ENCODE results near the gene PLEKHB1. TPM values are rescaled to one million over a fixed set of nuclear protein-coding genes. Genes with fewer than 3 reads are reported as not detected.
A peak's percentile ranks its signal among the peaks of the same experiment; 100 is the strongest.

Gene PLEKHB1
- total RNA-seq, 1 experiment from 2014 or later: 22.9 TPM

GRCh38 chr11:73636249-73636648 is 10.1 kb upstream of the PLEKHB1 start:
- Histone ChIP-seq H3K9me3 (ENCODE audit: control insufficient read depth in 1 of 2, insufficient read depth in 1 of 2, low read depth in 1 of 2, low read length in 2 of 2) (no peaks in the 10 kb centered on the region), H3K79me2 (ENCODE audit: insufficient read depth, low read length) (no peaks in the 10 kb centered on the region), H3K4me1 (ENCODE audit: control insufficient read depth in 1 of 2, insufficient read depth in 2 of 2, low read length in 2 of 2) (no peaks in the 10 kb centered on the region), H3K9me2 (ENCODE audit: insufficient read depth) (no peaks in the 10 kb centered on the region), H2AFZ (ENCODE audit: low read depth, low read length, poor library complexity, severe bottlenecking) (peak overlapping the region; percentile 82), H3K4me3 (replicated peaks in 1 of 2; ENCODE audit: low read depth in 1 of 2, low read length in 2 of 2) (no peak overlapping the region), H3K27ac (ENCODE audit: low read depth, low read length) (no peak overlapping the region), H3K4me2 (ENCODE audit: low read length) (no peak overlapping the region), H3K9ac (ENCODE audit: low read length) (no peak overlapping the region), H4K20me1 (ENCODE audit: insufficient read depth) (no peaks in the 10 kb centered on the region), H3K36me3 (ENCODE audit: control insufficient read depth in 1 of 2, insufficient read depth in 2 of 2, low read length in 2 of 2) (no peaks in the 10 kb centered on the region), H3K27me3 (ENCODE audit: insufficient read depth, low read length) (no peaks in the 10 kb centered on the region)
- no TSS peak for BruUV-seq (replicated peaks)
- intact Hi-C loops (cut with micrococcal nuclease): no loop called here
- ATAC-seq: no peak
- TF ChIP-seq EZH2phosphoT487 (IDR thresholded peaks at IDR 0.05; ENCODE audit: borderline replicate concordance): no peak
- no peak for TF ChIP-seq ATF3 (IDR thresholded peaks at IDR 0.05)
- TF ChIP-seq ELF1 (IDR thresholded peaks at IDR 0.05; ENCODE audit: borderline replicate concordance, low read depth): no peak
- TF ChIP-seq TCF7L2 (IDR thresholded peaks at IDR 0.05; ENCODE audit: borderline replicate concordance, extremely low read depth, insufficient read depth, insufficient read length): no peak
- TF ChIP-seq SRF (IDR thresholded peaks at IDR 0.05; ENCODE audit: low read depth): no peak
- no peak for TF ChIP-seq ZBTB33 (IDR thresholded peaks at IDR 0.05; ENCODE audit: extremely low read depth, insufficient replicate concordance, low read length)
- no peak for TF ChIP-seq CTCF (IDR thresholded peaks at IDR 0.05 in 2 of 3, conservative IDR thresholded peaks at IDR 0.05 in 1 of 3; ENCODE audit: borderline replicate concordance in 1 of 3, insufficient read depth in 1 of 3, low read depth in 2 of 3, low read length in 2 of 3)
- no peak for TF ChIP-seq EGR1 (IDR thresholded peaks at IDR 0.05; ENCODE audit: low read depth)
- no peak for TF ChIP-seq ZFX (IDR thresholded peaks at IDR 0.05)
- no peak for TF ChIP-seq SIN3A (IDR thresholded peaks at IDR 0.05; ENCODE audit: low read depth)
- TF ChIP-seq POLR2AphosphoS5 (IDR thresholded peaks at IDR 0.05; ENCODE audit: low read depth, low read length): no peak
- no peak for DNase-seq (ENCODE audit: low read depth, low spot score)
- ChIA-PET CTCF (interaction anchor here (2.3 kb wide), 1 partner anchor 11 kb away, joined by 19 read pairs; no protein-coding TSS in a partner anchor), POLR2A (no interaction called here), RAD21 (ENCODE audit: low non-redundant PET in 1 of 2, low total read pairs in 2 of 2, uncharacterized antibody in 2 of 2, unreplicated experiment in 2 of 2) (interaction anchor here (1.0 to 1.1 kb wide), 2 partner anchors 10 kb away, joined by 3 to 4 read pairs; no protein-coding TSS in a partner anchor)

Measured in HCT116 (cell line).